Measurements from ENCODE around the gene EDN2.

Gene EDN2

GRCh38 chr1:41517062-41517438 lies 32.6 kb upstream of the EDN2 start:
- DNase-seq (ENCODE audit: low spot score): no peak

DNA sequence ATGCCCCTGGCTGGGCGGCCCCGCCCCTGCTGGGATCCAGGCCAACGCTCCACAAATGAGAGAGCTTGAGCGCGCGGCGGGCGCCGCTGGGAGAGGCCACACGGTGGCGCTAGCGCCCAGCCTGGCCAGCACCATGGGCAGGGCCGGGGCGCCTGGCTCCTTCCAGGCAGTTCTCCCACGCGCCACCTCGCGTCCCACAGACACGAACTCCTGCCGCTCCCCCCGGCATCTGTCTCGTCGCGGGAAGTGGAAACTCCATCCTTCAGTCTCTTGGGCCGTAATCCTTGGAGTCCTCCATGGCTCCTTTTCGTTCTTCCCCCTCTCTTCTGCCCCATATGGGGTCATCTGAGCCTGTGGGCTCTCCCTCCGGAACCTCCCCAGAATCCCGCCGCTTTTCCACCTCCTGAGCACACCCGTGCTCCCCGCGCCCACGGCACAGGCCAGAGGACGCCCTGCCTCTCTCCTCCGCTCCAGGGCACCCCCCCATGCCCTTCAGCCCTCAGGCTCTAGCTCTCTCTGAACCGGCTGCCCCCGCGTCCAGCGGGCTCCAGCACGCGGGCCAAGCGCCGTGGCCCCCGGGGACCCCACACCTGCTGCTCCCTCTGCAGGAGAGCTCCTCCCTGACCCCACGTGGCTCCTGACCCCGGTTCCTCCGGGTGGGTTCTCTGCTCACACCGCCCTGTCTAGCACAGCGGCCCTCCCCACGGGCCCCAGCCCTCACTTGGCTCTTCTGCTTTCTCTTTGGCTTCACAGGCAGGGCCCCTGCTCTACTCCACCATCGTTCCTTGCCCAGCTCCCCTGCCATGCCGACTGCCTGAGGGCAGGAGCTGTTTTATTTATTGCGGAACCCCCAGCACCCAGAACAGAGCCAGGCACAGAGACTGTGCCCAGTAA lies 31.9 kb upstream of the EDN2 start:
- DNase-seq (ENCODE audit: low spot score): peak; percentile 96

DNA sequence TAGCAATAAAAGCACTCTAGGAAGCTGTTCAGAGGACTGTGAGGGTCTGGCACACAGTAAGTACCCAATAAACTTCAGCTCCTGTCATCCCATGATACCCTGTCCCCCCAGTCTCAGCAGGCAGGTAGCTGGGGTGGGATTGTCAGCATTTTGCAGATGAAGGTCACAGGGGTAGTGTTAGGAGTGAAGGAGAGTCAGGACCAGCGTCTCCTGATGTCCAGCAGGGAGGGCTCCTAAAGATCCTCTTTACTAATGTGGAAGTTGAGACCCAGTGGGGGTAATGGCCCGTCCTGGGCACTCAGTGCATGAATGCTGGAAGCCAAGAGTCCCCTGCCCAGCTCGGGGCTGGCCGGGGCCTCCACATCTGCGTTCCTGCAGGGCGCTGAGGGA lies 31.3 kb upstream of the EDN2 start:
- DNase-seq (ENCODE audit: low spot score): no peak

GRCh38 chr1:41515131-41515678 lies 30.7 kb upstream of the EDN2 start:
- no peak for DNase-seq (ENCODE audit: low spot score)

DNA sequence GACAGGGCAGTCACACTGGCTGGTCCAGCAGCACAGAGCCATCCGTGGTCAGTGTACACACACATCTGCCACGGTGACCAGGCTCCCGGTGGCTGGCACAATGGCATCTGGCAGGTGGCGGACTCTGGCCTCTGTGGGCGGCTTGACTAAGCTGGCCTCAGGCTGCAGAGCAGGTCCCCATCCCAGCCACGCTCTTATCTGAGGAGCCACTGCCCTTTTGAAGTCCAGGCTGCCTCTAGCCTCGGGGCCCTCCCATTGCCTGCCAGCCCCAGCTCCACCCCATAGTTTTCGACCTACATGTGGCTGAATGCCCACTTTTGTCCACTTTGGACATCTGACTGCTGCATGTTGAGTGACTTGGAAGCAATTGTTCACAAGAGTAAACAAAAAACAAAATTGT lies 29.9 kb upstream of the EDN2 start:
- DNase-seq (ENCODE audit: low spot score): no peak

- no peak for DNase-seq (ENCODE audit: low spot score)
These were observed 28.9 kb upstream of the EDN2 start for GRCh38 chr1:41513383-41513735.

DNA sequence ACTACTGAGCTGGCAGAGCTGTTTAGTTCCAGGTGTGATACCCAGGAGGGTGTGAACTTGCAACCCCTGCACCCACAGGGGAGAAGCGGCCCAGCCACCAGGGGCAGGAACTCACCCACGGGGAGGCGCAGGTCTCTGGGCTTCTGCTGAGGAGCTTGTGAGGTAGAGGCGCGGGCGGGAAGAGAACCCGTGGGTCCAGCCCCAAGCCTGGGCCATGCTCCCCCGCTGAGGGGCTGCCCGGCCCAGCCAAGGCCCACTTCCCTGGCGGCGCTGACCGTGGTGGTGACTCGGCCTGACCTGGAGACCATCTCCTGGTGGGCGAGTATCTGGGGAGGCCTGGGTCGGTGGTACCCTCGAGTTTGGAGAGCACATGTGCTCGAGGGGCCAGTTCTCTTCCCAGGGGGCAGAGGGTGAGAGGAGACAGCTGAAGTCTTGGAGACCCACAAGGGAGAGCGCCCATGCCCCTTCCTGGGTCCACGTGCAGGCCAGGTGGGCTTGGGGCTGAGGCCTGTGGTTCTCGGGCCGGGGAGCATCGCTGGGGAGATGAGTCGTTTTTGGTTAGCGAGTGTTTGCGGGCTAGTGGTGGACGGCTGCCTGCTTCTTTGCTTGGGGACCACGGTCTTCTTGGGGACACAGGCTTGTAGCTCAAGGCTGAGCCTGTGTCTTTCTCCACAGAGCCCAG lies 28.4 kb upstream of the EDN2 start:
- no peak for DNase-seq (ENCODE audit: low spot score)

DNA sequence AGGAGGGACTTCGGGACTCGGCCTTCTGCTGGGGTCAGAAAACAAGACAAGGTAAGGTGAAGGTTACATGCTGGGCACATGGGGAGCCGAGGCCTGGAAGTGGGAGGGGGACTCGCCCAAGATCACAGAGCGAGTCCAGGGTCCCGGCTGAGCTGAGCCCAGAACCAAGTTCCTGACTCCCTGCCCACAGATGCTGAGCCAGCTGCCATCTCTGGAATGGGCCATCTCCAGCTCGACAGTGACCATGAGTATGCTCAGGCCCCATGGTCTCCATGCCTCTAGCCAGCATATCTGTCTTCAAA lies 26.7 kb upstream of the EDN2 start:
- no peak for DNase-seq (ENCODE audit: low spot score)

GRCh38 chr1:41510531-41511238 lies 26.2 kb upstream of the EDN2 start:
- DNase-seq (ENCODE audit: low spot score): no peak

- DNase-seq (ENCODE audit: low spot score): no peak
These were observed 24.8 kb upstream of the EDN2 start for GRCh38 chr1:41509270-41509671.

DNA sequence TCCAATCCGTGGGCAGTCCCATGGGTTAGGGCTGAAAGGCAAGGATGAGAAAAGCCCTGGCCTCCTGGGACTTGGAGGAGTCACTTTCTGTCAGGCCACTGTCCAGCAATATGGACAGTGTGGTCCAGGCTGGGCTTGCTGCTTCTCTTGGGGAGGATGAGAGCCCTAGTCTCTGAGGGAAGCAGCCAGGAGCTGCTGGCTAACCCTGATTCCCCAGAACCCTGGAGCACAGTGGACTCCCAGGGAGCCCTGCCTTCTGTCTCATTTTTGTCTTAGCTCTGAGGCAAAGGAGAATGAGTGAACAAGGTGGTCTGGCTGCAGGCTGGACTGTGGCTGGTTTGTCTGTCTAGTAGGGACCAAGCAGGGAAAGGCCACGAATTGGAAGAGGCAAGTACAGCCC lies 23.8 kb upstream of the EDN2 start:
- DNase-seq (ENCODE audit: low spot score): no peak

GRCh38 chr1:41507836-41508235 lies 23.4 kb upstream of the EDN2 start:
- DNase-seq (ENCODE audit: low spot score): no peak

DNA sequence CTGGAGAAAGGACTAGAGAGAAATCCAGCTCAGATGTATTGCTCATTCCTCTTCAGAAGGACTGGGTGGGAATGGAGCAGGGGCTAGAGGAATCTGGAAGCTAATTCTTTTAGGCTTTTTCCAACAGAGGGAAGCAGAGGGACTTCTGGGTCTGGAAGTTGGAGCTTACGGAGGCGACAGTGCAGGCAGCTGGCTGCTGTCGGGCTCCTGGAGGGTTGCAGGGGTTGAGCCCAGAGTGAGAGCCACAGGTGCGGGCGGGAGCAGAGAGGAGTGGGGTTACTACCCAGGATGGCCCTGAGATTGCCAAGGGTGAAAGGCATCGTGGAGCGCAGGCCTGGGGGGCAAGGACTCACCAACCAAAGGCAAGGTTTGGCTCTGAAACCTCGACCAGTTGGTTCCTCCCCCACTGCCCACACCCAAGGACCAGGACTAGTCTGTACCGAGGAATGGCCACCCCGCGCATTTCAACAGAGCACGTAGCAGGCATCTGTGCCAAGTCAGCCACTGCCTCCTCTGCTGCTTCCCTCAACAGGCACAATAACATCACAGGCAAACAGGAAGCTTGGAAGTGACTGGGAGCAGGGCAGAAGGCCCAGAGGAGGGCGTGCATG lies 22.7 kb upstream of the EDN2 start:
- no peak for DNase-seq (ENCODE audit: low spot score)

DNA sequence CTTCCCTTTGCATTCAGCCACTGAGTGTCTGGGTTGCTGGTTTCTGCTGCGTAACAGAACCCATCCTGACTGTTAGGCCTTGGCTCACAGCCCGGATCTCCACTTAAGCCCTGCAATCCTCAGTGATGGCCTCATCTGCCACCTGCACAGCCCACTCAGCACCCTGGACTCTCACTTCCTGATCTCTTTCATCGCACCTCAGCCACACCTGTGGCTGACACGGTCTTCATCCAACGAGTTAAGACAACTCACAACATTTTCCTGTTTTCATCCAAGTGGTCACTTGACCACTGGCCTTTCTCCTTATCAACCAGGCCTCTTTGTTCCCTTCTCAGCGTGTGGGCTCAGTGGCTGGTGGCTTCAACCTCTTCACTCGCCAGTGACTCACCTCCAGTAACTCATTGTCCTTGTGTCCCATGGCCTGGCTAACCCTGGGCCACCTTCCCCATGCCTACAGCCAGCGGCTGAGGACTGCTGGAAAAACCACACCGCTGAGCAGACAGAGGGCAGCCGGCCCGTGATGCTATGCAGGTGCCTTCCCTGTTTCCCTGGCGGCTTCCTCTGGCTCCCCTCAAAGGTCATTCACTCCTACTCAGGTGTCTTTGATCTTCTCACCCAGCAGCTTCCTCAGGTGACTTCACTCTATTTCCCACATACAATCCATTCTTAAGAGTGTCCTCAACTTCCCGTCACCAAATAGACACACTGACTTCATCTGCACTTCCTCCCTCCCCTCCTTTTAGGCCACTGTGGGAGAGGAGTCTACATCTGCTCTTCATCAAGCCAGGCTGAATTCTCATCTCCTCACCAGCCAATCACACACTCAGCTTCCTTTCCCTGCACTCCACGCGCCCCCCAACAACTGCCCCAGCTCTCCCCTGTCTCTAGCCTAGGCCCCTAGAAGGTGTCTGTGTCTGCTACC lies 19.9 kb upstream of the EDN2 start:
- no peak for DNase-seq (ENCODE audit: low spot score)

GRCh38 chr1:41503538-41504113 lies 19.1 kb upstream of the EDN2 start:
- no peak for DNase-seq (ENCODE audit: low spot score)

- DNase-seq (ENCODE audit: low spot score): no peak
These were observed 18.4 kb upstream of the EDN2 start for GRCh38 chr1:41502912-41503311.

DNA sequence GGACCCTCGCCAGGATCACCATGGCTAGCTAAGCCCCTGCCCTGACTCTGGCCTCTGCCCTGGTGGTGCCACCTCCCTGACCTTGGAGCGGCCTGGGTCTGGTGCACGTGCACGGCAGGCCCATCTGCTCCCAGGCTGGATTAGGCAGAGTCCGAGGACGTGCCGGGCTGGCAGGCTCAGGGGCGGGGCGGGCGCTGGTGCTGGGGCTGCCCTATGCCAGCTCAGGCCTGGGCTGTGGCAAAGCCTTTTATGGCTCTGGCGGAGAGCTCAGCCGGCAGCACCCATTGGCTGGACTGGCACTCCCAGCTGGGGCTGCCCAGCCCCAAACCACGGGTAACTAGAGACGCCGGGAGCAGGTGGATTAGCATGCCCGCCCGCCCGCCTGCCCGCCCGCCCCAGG lies 17.1 kb upstream of the EDN2 start:
- DNase-seq (ENCODE audit: low spot score): no peak

GRCh38 chr1:41500781-41501518 lies 16.5 kb upstream of the EDN2 start:
- no peak for DNase-seq (ENCODE audit: low spot score)

GRCh38 chr1:41500378-41500777 lies 15.9 kb upstream of the EDN2 start:
- no peak for DNase-seq (ENCODE audit: low spot score)

DNA sequence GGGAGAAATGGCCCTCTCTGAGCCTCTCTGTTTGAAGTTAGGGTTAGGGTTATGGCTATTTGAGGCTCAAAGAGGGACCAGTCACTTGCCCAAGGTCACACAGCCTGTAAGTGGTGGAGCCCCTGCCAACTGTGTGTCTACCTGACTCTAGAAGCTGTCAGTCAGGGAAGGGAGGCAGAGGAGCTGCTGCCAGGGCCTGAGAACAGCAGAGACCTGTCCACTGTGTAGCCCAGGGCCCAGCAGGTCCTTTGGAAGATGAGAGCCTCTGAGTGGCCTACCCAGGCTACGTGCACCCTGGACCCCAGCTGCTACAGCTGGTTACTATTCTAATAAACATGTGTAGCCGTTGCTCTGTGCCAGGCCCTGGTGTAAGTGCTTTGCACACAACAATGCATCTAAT lies 15.1 kb upstream of the EDN2 start:
- no peak for DNase-seq (ENCODE audit: low spot score)
